GM21619 (cell line): Measurements from ENCODE around the gene FZD1.
"Not testable (repeated sequence)": the region's sequence is repeated elsewhere in the genome, so short reads cannot be mapped to it uniquely, and the experiment has no call there.

Experiments used
- ATAC-seq: cut with Tn5 transposase; IDR thresholded peaks from one replicate; pipeline ENCODE4 v1.9.1; 2021; ENCODE audit not compliant: unreplicated experiment

The FZD1 gene

GRCh38 chr7:91295576-91295975 is 31.3 kb downstream of the FZD1 start:
- ATAC-seq = no peak

DNA sequence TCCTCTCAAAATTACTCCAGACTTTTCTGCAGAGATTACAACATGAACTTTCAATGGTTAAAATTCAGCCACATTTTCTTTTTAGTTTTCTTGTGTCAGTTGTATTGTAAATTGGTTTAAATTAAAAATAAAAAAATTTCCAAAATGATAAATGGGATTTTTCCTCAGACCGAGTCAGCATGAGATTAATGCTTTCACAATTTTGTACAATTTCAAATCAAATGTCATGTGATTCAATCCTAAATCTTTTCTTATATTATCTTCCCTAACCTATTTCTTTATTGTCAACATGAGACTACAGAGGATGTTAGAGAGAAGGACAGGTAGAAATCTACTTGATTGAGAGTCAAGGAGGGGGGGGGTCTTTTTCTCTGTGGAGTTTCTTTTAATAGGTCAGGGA is 33.7 kb downstream of the FZD1 start:
- ATAC-seq = no peak

GRCh38 chr7:91299952-91300775 is 35.9 kb downstream of the FZD1 start:
- no peak for ATAC-seq

DNA sequence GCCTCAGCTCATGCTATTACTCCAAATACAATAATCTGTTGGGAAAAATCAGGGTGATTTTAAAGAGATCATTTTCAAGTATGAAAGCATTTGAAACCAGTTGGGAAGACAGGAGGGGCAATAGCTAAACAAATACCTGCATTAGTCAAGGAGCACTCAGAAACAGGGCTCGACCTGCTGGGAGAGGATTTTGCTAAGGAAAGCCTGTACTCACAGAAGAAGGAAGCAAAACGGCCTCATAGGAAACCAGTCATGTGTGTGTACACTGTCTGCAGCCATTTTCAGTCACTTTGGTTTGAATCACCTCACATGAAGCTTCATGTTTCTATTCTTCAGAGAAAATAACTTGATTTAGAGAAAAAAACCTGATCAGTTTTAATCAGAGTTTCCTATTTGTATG is 38.6 kb downstream of the FZD1 start:
- no peak for ATAC-seq

GRCh38 chr7:91306266-91306665 is 42.0 kb downstream of the FZD1 start:
- ATAC-seq = no peak

- no peak for ATAC-seq
Observed at GRCh38 chr7:91307467-91307866, 43.2 kb downstream of the FZD1 start.

- not testable (repeated sequence) for ATAC-seq
Observed at GRCh38 chr7:91308191-91308590, 44.0 kb downstream of the FZD1 start.

DNA sequence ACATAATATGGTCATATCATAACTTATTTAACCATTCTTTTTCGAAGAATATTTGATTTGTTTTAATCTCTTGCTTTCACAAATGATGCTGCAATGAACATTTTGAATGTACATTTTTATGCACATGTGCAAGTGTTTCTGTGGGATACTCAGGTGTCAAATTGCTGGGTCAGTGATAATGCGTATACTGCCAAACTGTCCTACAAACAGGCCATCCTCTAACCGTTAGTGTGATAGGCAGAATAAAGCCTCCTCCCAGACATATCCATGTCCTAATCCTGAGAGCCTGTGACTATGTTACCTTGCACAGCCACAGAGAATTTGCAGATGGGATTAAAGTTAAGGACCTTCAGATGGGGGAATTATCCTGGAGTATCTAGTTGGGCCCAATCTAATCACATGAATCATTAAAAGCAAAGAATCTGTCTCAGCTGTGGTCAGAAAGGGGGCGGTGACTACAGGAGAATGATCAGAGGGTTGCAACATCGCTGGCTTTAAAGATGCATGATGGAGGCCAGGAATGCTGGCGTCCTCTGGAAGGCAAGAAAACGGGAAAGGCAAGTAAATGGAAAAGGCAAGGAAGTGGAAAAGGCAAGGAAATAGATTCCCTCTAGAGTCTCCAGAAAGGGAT is 46.7 kb downstream of the FZD1 start:
- ATAC-seq = no peak

- ATAC-seq = no peak
Observed at GRCh38 chr7:91311839-91312238, 47.6 kb downstream of the FZD1 start.

- no peak for ATAC-seq
Observed at GRCh38 chr7:91313113-91313512, 48.9 kb downstream of the FZD1 start.

DNA sequence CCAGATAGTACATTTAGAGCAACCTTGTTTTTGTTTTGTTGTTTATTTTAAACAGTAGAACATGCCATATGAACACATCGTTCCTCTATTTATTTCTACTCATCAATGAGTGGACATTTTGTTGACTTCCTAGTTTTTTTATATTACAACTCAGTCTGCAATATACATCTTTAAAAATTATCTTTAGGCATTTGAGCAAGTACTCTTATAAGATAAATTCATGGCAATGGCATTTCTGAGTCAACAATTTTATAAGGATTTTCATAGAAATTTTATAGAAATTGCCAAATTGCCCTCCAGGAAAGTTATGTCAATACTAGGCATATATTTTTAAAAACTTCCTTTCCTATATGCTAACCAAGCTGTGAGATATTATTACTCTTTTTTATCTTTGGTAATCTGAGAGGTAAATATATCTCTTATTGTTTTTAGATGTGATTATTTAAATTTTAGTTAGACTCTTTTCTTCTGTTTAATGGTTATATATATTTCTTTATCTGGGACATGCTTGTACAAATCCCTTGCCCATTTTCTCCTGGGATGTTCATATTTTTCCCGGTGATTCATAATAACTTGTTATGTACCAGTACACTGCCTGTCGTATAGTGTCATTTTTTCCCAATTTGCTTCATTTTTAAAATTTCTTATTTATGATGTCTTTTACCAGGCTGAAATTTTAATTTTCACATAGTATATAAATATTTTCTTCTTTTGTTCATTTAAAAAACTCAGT is 50.5 kb downstream of the FZD1 start:
- no peak for ATAC-seq

GRCh38 chr7:91316426-91316825 is 52.2 kb downstream of the FZD1 start:
- ATAC-seq = no peak

DNA sequence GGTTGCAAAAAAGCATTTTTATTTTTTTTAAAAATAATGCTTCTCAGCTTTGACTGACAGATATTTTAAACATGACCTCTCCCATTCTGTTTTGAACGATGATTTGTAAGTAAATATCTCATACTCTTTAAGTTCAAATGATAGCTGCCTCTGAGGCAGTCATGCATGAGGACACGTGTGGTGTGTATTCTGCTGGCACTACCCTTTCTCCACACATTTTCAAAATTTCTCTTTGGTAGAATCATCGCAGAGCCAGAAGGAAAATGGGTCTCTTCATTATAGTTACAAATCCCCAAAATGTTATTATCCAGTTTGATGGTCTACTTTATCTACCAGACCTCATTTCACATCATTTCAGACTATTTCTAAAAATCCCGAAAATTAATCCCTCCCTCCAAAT is 55.1 kb downstream of the FZD1 start:
- no peak for ATAC-seq

GRCh38 chr7:91320366-91321078 is 56.3 kb downstream of the FZD1 start:
- no peak for ATAC-seq
